ENCODE results near the gene TSC1. TPM values are rescaled to one million over a fixed set of nuclear protein-coding genes. Genes with fewer than 3 reads are reported as not detected.

Gene TSC1
- total and polyA plus RNA-seq, 2 donors (not counting 3 experiments of a cell fraction or from before 2014, with no cell fraction given): 43.9 to 51.2 TPM

- Histone ChIP-seq H3K27ac (ENCODE audit: insufficient read depth, low read depth, low read length) (no peak overlapping the region), H3K4me2 (ENCODE audit: insufficient read depth, low read length) (no peak overlapping the region), H3K27me3 (ENCODE audit: control insufficient read depth in 2 of 2, insufficient read depth in 2 of 2, low read length in 2 of 2) (no peaks in the 10 kb centered on the region), H4K20me1 (replicated peaks; ENCODE audit: control insufficient read depth, extremely low read depth, insufficient read depth, low read length) (no peaks in the 10 kb centered on the region), H3K9ac (replicated peaks; ENCODE audit: extremely low read depth, insufficient read depth, low read length) (no peak overlapping the region), H3K9me3 (replicated peaks; ENCODE audit: control insufficient read depth, insufficient read depth, low read length) (no peaks in the 10 kb centered on the region), H3K4me1 (ENCODE audit: control insufficient read depth, extremely low read depth, insufficient read depth, low read length) (no peaks in the 10 kb centered on the region), H3K4me3 (replicated peaks in 1 of 3; ENCODE audit: insufficient read depth in 1 of 3, low read depth in 1 of 3, low read length in 3 of 3) (no peak overlapping the region), H3K36me3 (ENCODE audit: control insufficient read depth in 2 of 2, extremely low read depth in 1 of 2, insufficient read depth in 2 of 2, low read length in 2 of 2) (peaks cover 11 to 43% of the 10 kb centered on the region in 2 experiments), H3K9me1 (replicated peaks; ENCODE audit: control insufficient read depth, extremely low read depth, insufficient read depth, low read length) (no peaks in the 10 kb centered on the region), H2AFZ (ENCODE audit: low read depth, low read length) (no peak overlapping the region), H3K79me2 (ENCODE audit: control insufficient read depth, insufficient read depth, low read length) (no peaks in the 10 kb centered on the region)
- intact Hi-C loops (cut with micrococcal nuclease): no loop called here
- dilution Hi-C loops (cut with MboI; ENCODE audit: extremely low pct_ligation_motif_present, low sequenced_read_pairs): no loop called here
- ChIA-PET POLR2A (no interaction called here), CTCF (interaction anchor here (1.0 kb wide), 1 partner anchor 18 kb away, joined by 3 read pairs; no protein-coding TSS in a partner anchor)
- BruUV-seq (replicated peaks): no TSS peak
- FAIRE-seq (no peak), DNase-seq (ENCODE audit: low read depth, low spot score) (no peak)
- TF ChIP-seq CTCF (IDR thresholded peaks at IDR 0.05; ENCODE audit: extremely low read depth in 1 of 2, insufficient read depth in 1 of 2, low read depth in 1 of 2, low read length in 2 of 2) (no peak), JUN (IDR thresholded peaks at IDR 0.05; ENCODE audit: borderline replicate concordance, insufficient read depth, insufficient read length, low read depth) (no peak), GATA2 (IDR thresholded peaks at IDR 0.05; ENCODE audit: insufficient read depth, insufficient read length, low read depth, low read length) (no peak), MAX (IDR thresholded peaks at IDR 0.05; ENCODE audit: insufficient read depth, insufficient read length) (no peak), EZH2 (IDR thresholded peaks at IDR 0.05; ENCODE audit: borderline replicate concordance, low read depth, low read length, severe bottlenecking) (no peak), MYC (IDR thresholded peaks at IDR 0.05; ENCODE audit: low read depth, low read length) (no peak), POLR2AphosphoS5 (IDR thresholded peaks at IDR 0.05; ENCODE audit: insufficient read depth, low read depth, low read length) (no peak)
These were observed 46.4 kb downstream of the TSC1 start for GRCh38 chr9:132898051-132898450.
